Neural progenitor cell (in vitro differentiated cells): ENCODE measurements around the gene ARID3A. TPM values are rescaled to one million over a fixed set of nuclear protein-coding genes. Genes with fewer than 3 reads are reported as not detected.
A peak's percentile ranks its signal among the peaks of the same experiment; 100 is the strongest.

Experiments
- DNase-seq: peaks from one replicate; pipeline ENCODE4 v3.0.0-alpha.2; 2016; ENCODE audit warnings: low spot score
- H2AFZ ChIP-seq: fragments of 200-600 bp; sonication (generic); replicated peaks from 2 replicates; pipeline ENCODE4 v1.6.1; 2016; ENCODE audit warnings: antibody characterized with exemption
- H3F3A ChIP-seq: fragments of 200-600 bp; sonication (generic); 2 replicates; pipeline ENCODE4 v1.6.1; 2016; ENCODE audit warnings: antibody characterized with exemption, low read depth
- H3K27ac ChIP-seq: fragments of 200-600 bp; sonication (generic); 2 replicates; pipeline ENCODE4 v1.5.1; 2016; ENCODE audit warnings: mild to moderate bottlenecking
- H3K27me3 ChIP-seq: fragments of 200-600 bp; sonication (generic); 2 replicates; pipeline ENCODE4 v1.6.1; 2016; ENCODE audit warnings: mild to moderate bottlenecking, moderate library complexity
- H3K36me3 ChIP-seq: fragments of 200-600 bp; sonication (generic); 2 replicates; pipeline ENCODE4 v1.5.1; 2016
- H3K4me1 ChIP-seq: fragments of 200-600 bp; sonication (generic); 2 replicates; pipeline ENCODE4 v1.6.1; 2016; ENCODE audit warnings: mixed run types
- H3K4me2 ChIP-seq: fragments of 200-600 bp; sonication (generic); 2 replicates; pipeline ENCODE4 v1.6.1; 2016
- H3K4me3 ChIP-seq: fragments of 200-600 bp; sonication (generic); 2 replicates; pipeline ENCODE4 v1.5.1; 2016
- H3K79me2 ChIP-seq: fragments of 200-600 bp; sonication (generic); 2 replicates; pipeline ENCODE4 v1.6.1; 2016; ENCODE audit warnings: low read depth
- H3K9ac ChIP-seq: fragments of 200-600 bp; sonication (generic); 2 replicates; pipeline ENCODE4 v1.6.1; 2016
- H3K9me3 ChIP-seq: fragments of 200-600 bp; sonication (generic); 2 replicates; pipeline ENCODE4 v1.5.1; 2016; ENCODE audit warnings: low read depth
- H4K20me1 ChIP-seq: fragments of 200-600 bp; sonication (generic); 2 replicates; pipeline ENCODE4 v1.6.1; 2016; ENCODE audit warnings: low read depth
- H3K27ac Mint-ChIP-seq: 3 replicates; pipeline ENCODE4 v1.8.0; 2021; ENCODE audit warnings: mixed read lengths
- H3K27me3 Mint-ChIP-seq: 2 replicates; pipeline ENCODE4 v1.8.0; 2022; ENCODE audit warnings: low read depth, mild to moderate bottlenecking, inconsistent platforms, moderate library complexity, mixed read lengths; ENCODE audit not compliant: insufficient read depth
- H3K36me3 Mint-ChIP-seq: 3 replicates; pipeline ENCODE4 v1.8.0; 2021; ENCODE audit warnings: mixed read lengths
- H3K4me1 Mint-ChIP-seq: 3 replicates; pipeline ENCODE4 v1.8.0; 2021; ENCODE audit warnings: mixed read lengths
- H3K4me3 Mint-ChIP-seq: 3 replicates; pipeline ENCODE4 v1.8.0; 2021; ENCODE audit warnings: mild to moderate bottlenecking, moderate library complexity, mixed read lengths
- H3K9me3 Mint-ChIP-seq: 3 replicates; pipeline ENCODE4 v1.8.0; 2020; ENCODE audit warnings: mixed read lengths
- EZH2 ChIP-seq: fragments of 200-600 bp; sonication (generic); IDR thresholded peaks from 2 replicates; pipeline ENCODE4 v1.6.1; 2017; ENCODE audit warnings: antibody characterized with exemption, mild to moderate bottlenecking, moderate library complexity
- EZH2phosphoT487 ChIP-seq: fragments of 200-600 bp; sonication (generic); IDR thresholded peaks from 2 replicates; pipeline ENCODE4 v1.6.1; 2017; ENCODE audit warnings: antibody characterized with exemption
- total RNA-seq: library from RNA; depleted of rRNA; stranded (reverse); fragments of >200 nt; gene quantifications from 2 replicates; pipeline ENCODE4 v1.2.3, GENCODE V29; 2015; ENCODE audit warnings: low replicate concordance
- TF ChIP-seq, protein P1 (sequence below): fragments of 200-600 bp; sonication (generic); IDR thresholded peaks from 2 replicates; pipeline ENCODE4 v1.5.1; 2017; ENCODE audit warnings: antibody characterized with exemption, mild to moderate bottlenecking

Gene ARID3A
- total RNA-seq, 1 donor from 2014 or later = 25.5 TPM

DNA sequence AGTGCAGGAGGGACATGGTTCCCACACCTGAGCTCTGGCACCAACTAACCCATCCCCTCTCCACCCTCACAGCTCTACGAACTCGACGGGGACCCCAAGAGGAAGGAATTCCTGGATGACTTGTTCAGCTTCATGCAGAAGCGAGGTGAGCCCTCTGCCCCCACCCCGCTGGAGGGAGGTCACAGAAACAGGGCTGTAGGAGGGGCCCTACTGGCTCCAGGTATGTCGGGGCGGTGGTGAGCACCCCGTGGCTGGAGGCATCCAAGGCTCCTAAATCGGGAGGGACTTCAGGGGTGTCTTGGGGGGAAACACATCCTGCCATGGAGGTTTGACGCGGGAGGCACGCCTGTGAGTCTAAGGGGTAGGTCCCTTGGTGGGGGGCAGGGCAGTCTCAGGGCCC, 34.2 kb downstream of the ARID3A start:
- TF ChIP-seq, protein P1, sequence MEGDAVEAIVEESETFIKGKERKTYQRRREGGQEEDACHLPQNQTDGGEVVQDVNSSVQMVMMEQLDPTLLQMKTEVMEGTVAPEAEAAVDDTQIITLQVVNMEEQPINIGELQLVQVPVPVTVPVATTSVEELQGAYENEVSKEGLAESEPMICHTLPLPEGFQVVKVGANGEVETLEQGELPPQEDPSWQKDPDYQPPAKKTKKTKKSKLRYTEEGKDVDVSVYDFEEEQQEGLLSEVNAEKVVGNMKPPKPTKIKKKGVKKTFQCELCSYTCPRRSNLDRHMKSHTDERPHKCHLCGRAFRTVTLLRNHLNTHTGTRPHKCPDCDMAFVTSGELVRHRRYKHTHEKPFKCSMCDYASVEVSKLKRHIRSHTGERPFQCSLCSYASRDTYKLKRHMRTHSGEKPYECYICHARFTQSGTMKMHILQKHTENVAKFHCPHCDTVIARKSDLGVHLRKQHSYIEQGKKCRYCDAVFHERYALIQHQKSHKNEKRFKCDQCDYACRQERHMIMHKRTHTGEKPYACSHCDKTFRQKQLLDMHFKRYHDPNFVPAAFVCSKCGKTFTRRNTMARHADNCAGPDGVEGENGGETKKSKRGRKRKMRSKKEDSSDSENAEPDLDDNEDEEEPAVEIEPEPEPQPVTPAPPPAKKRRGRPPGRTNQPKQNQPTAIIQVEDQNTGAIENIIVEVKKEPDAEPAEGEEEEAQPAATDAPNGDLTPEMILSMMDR = peak; percentile 25
- TF ChIP-seq EZH2phosphoT487 = no peak
- no peak for TF ChIP-seq EZH2
- Histone ChIP-seq H3K9ac (no peak overlapping the region), H2AFZ (no peak overlapping the region), H3F3A (peaks cover 24% of the 10 kb centered on the region), H3K27ac (peak overlapping the region; percentile 8), H4K20me1 (peaks cover 21% of the 10 kb centered on the region), H3K9me3 (no peaks in the 10 kb centered on the region), H3K4me1 (peaks cover 21% of the 10 kb centered on the region), H3K79me2 (peaks cover 45% of the 10 kb centered on the region), H3K4me3 (no peak overlapping the region), H3K36me3 (peaks cover under 1% of the 10 kb centered on the region), H3K27me3 (no peaks in the 10 kb centered on the region), H3K4me2 (no peak overlapping the region)
- Mint-ChIP-seq H3K4me1 (peaks cover 34% of the 10 kb centered on the region), H3K36me3 (peaks cover 14% of the 10 kb centered on the region), H3K4me3 (no peak overlapping the region), H3K9me3 (no peaks in the 10 kb centered on the region), H3K27me3 (peaks cover 5% of the 10 kb centered on the region), H3K27ac (no peak overlapping the region)
- DNase-seq = peak; percentile 41

DNA sequence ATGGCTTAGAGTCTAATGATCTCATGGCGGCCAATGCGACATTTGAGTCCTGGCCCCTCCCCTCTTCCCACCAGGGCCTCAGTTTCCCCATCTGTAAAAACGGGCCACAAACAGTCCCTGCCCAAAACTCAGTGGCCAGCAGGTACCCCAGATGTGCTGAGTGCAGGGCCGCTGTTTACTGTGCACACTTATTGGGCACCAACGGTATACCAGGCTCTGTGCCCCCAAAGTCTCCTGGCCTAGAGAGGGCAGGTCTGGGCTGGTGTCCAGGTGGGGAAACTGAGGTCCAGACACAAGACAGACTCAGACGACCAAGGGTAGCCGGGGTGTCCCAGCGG, 34.7 kb downstream of the ARID3A start:
- Mint-ChIP-seq H3K27me3 (peaks cover 5% of the 10 kb centered on the region), H3K9me3 (no peaks in the 10 kb centered on the region), H3K27ac (no peak overlapping the region), H3K4me3 (no peak overlapping the region), H3K4me1 (peaks cover 30% of the 10 kb centered on the region), H3K36me3 (peaks cover 19% of the 10 kb centered on the region)
- Histone ChIP-seq H3K27ac (no peak overlapping the region), H3K79me2 (peaks cover 40% of the 10 kb centered on the region), H2AFZ (no peak overlapping the region), H3K36me3 (peaks cover 4% of the 10 kb centered on the region), H3K4me2 (no peak overlapping the region), H3K9ac (no peak overlapping the region), H3K4me3 (no peak overlapping the region), H3F3A (peaks cover 20% of the 10 kb centered on the region), H4K20me1 (peaks cover 18% of the 10 kb centered on the region), H3K9me3 (no peaks in the 10 kb centered on the region), H3K4me1 (peaks cover 15% of the 10 kb centered on the region), H3K27me3 (no peaks in the 10 kb centered on the region)
- DNase-seq = no peak
- TF ChIP-seq EZH2phosphoT487 = no peak
- TF ChIP-seq EZH2 = no peak
- TF ChIP-seq, protein P1 = no peak

DNA sequence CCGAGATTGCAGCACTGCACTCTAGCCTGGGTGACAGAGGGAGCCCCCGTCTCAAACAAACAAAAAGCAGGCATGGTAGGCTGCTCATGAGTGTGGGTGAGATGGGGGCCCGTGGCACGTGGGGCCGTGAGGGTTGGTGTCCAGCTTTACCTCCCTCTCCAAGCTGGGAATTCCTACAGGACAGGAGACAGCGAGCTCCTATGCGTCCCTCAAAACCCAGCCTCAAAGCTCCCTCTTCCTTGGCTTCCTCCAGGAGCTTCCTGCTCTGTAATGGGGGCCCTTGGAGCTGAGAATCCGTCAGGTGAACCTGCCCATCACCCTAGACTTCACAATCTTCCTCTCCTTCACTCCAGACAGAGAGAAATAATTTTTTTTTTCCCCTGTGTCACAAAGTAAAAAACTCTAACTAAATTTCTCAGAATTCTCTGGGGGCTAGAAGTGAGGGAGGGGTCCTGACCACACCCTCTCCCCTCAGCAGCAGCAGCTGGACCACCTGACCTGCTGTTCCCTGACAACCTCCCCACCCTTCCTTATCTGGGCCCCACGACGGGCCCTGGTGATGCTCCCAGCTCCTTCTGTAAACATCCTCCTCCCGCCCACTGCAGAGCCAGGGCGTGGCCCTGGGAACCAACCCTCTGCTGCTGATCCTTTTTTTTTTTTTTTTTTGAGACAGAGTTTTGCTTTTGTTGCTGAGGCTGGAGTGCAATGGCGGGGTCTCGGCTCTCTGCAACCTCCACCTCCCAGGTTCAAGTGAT, 36.2 kb downstream of the ARID3A start:
- peaks cover 9% of the 10 kb centered on the region for H3K36me3 ChIP-seq
- Mint-ChIP-seq H3K9me3 (peaks cover 3% of the 10 kb centered on the region), H3K4me1 (peaks cover 23% of the 10 kb centered on the region), H3K27ac (no peak overlapping the region), H3K4me3 (no peak overlapping the region), H3K27me3 (peaks cover 5% of the 10 kb centered on the region), H3K36me3 (peaks cover 25% of the 10 kb centered on the region)
- no peak overlapping the region for H3K4me2 ChIP-seq
- no peak overlapping the region for H3K27ac ChIP-seq
- peaks cover 6% of the 10 kb centered on the region for H3K4me1 ChIP-seq
- peaks cover 5% of the 10 kb centered on the region for H3F3A ChIP-seq
- H3K9ac ChIP-seq = no peak overlapping the region
- no peaks in the 10 kb centered on the region for H3K9me3 ChIP-seq
- H3K4me3 ChIP-seq = no peak overlapping the region
- H4K20me1 ChIP-seq = peaks cover 9% of the 10 kb centered on the region
- no peak overlapping the region for H2AFZ ChIP-seq
- TF ChIP-seq, protein P1 = no peak
- no peak for TF ChIP-seq EZH2
- no peak for TF ChIP-seq EZH2phosphoT487
- no peak for DNase-seq
- no peaks in the 10 kb centered on the region for H3K27me3 ChIP-seq
- H3K79me2 ChIP-seq = peaks cover 34% of the 10 kb centered on the region
